Uterus (tissue), 4 donors: ENCODE data around the gene DNPEP. TPM values are rescaled to one million over a fixed set of nuclear protein-coding genes. Genes with fewer than 3 reads are reported as not detected.
A peak's percentile ranks its signal among the peaks of the same experiment; 100 is the strongest.
"Not testable (repeated sequence)": the region's sequence is repeated elsewhere in the genome, so short reads cannot be mapped to it uniquely, and the experiment has no call there.

Experiments used
- DNase-seq, 2 donors: peaks; one replicate each; pipeline ENCODE4 v3.0.0-alpha.2; 2019 to 2020
- H3K27ac ChIP-seq, 2 donors: fragments of 200-600 bp; sonication (generic); 1 replicate in 1 of 2; 2 replicates in 1 of 2; pipeline ENCODE4 v1.5.1; 2016 to 2018
- H3K27me3 ChIP-seq, 2 donors: fragments of 200-600 bp; sonication (generic); one replicate each; pipeline ENCODE4 v1.5.1; 2018 to 2019; ENCODE audit warnings: control low read depth in 1 of 2
- H3K36me3 ChIP-seq, 2 donors: fragments of 200-600 bp; sonication (generic); one replicate each; pipeline ENCODE4 v1.5.1; 2019; ENCODE audit warnings: control low read depth in 1 of 2
- H3K4me1 ChIP-seq, 2 donors: fragments of 200-600 bp; sonication (generic); one replicate each; pipeline ENCODE4 v1.5.1; 2018 to 2019; ENCODE audit warnings: control low read depth in 1 of 2
- H3K4me3 ChIP-seq, 2 donors: fragments of 200-600 bp; sonication (generic); 1 replicate in 1 of 2; 2 replicates in 1 of 2; pipeline ENCODE4 v1.5.1; 2018 to 2019; ENCODE audit warnings: mild to moderate bottlenecking in 1 of 2
- H3K9me3 ChIP-seq, 2 donors: fragments of 200-600 bp; sonication (generic); one replicate each; pipeline ENCODE4 v1.5.1; 2019; ENCODE audit warnings: control low read depth in 1 of 2
- CTCF ChIP-seq, 4 experiments: fragments of 200-600 bp in 2 of 4; fragments of 450-650 bp in 2 of 4; sonication (generic) in 2 of 4; IDR thresholded peaks; one replicate each; pipeline ENCODE4 v1.5.1; 2016 to 2019; ENCODE audit warnings: antibody characterized with exemption in 4 of 4, mild to moderate bottlenecking in 2 of 4, moderate library complexity in 1 of 4
- POLR2A ChIP-seq, 2 donors: fragments of 450-650 bp; IDR thresholded peaks; one replicate each; pipeline ENCODE4 v1.6.1; 2016; ENCODE audit warnings: antibody characterized with exemption in 2 of 2, mild to moderate bottlenecking in 1 of 2, moderate library complexity in 1 of 2
- intact Hi-C: fragments of 100-400 bp; cut with DNase I; formaldehyde crosslinking; loops from one replicate; pipeline ENCODE4 v1.15.1; 2023; ENCODE audit warnings: low total_unique reads
- total RNA-seq, 4 donors: library from RNA; depleted of rRNA in 3 of 4; stranded (reverse); fragments of >200 nt in 3 of 4; gene quantifications; one replicate each; pipeline versions ENCODE4 v1.1.0 to v1.2.4, GENCODE V29; 2014 to 2023
- donor health status: DM: yes; HTN: yes; CAD: no.

DNPEP gene
- total RNA-seq, 4 donors from 2014 or later = 35.9 to 93.7 (median 47.5) TPM

DNA sequence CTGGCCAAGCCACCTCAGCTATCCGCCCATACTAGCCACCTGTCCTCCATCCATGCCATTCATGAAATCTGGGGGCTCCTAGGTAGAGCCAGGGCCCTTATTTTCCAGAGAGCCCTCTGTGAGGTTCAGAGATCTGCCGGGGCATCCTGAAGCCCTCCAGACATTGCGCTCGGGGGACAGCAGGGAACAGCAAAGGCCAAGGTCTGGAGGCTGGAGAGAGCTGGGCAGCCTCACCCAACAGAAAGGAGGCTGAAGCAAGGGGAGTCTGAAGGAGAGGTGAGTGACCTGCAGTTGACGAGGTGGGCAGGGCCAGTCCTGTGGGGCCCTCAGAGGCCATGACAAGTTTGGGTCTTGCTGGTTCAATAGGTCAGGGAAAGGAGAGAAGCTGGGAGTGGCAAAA, 21.9 kb upstream of the DNPEP start:
- intact Hi-C loops = no loop called here
- H3K4me1 ChIP-seq = no peaks in the 10 kb centered on the region
- H3K36me3 ChIP-seq = no peaks in the 10 kb centered on the region
- no peak overlapping the region for H3K4me3 ChIP-seq
- H3K9me3 ChIP-seq = no peaks in the 10 kb centered on the region
- H3K27me3 ChIP-seq = no peaks in the 10 kb centered on the region
- DNase-seq = peak in 1 of 2 donors; percentile 25
- no peak for TF ChIP-seq CTCF (IDR thresholded peaks at IDR 0.05)
- TF ChIP-seq POLR2A (IDR thresholded peaks at IDR 0.05) = no peak
- peak overlapping the region; percentile 90 to 95 for H3K27ac ChIP-seq

GRCh38 chr2:219408631-219409030, 20.9 kb upstream of the DNPEP start:
- H3K27ac ChIP-seq = peak overlapping the region; percentile 90 to 95
- H3K9me3 ChIP-seq = no peaks in the 10 kb centered on the region
- H3K4me1 ChIP-seq = no peaks in the 10 kb centered on the region
- TF ChIP-seq POLR2A (IDR thresholded peaks at IDR 0.05) (peak in 1 of 2 donors; percentile 14), CTCF (IDR thresholded peaks at IDR 0.05) (no peak)
- H3K4me3 ChIP-seq = no peak overlapping the region
- intact Hi-C loops = no loop called here
- peak; percentile 75 to 87 for DNase-seq
- no peaks in the 10 kb centered on the region for H3K27me3 ChIP-seq
- H3K36me3 ChIP-seq = no peaks in the 10 kb centered on the region

DNA sequence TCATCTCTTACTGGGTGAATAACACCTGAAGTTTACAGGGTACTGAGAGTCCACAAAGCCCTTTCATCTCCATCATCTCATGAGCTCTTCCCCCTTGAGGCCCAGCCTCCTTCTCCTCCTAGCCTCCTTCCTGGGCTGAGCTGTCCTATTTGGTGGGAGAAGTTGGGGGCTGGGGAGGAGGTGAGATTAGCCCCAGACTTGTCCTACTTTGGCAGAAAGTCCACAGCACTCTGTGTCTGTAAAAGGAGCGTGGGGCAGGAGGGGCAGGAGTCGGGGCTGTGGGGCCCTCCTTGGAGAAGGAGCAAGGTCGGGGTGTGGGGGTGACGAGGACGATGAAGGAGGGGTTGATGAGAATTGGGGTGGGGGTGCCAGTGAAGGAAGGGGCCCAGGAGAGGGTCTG, 20.5 kb upstream of the DNPEP start:
- TF ChIP-seq CTCF (IDR thresholded peaks at IDR 0.05) (no peak), POLR2A (IDR thresholded peaks at IDR 0.05) (no peak)
- DNase-seq = no peak

DNA sequence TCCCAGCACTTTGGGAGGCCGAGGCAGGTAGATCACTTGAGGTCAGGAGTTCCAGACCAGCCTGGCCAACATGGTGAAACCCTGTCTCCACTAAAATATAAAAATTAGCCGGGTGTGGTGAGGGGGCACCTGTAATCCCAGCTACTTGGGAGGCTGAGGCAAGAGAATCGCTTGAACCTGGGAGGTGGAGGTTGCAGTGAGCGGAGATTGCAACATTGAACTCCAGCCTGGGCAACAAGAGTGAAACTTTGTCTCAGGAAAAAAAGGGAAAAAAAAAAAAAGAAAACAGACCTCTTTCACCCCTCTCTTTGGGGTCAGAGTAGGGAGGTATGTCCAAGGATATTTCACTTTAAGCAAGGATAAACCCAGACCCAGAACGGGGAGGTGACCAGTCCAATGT, 19.6 kb upstream of the DNPEP start:
- H3K36me3 ChIP-seq, H3K4me1 ChIP-seq, H3K27me3 ChIP-seq, H3K9me3 ChIP-seq, intact Hi-C loops, H3K4me3 ChIP-seq, DNase-seq: not testable (repeated sequence)
- peak overlapping the region; percentile 90 to 95 for H3K27ac ChIP-seq

More for the DNA sequence above, 20.5 kb upstream of the DNPEP start:
- intact Hi-C loops = no loop called here
- no peak overlapping the region for H3K4me3 ChIP-seq
- no peaks in the 10 kb centered on the region for H3K9me3 ChIP-seq
- peak overlapping the region; percentile 90 to 95 for H3K27ac ChIP-seq
- H3K27me3 ChIP-seq = no peaks in the 10 kb centered on the region
- no peaks in the 10 kb centered on the region for H3K4me1 ChIP-seq
- H3K36me3 ChIP-seq = no peaks in the 10 kb centered on the region

- H3K4me1 ChIP-seq = peaks cover 0 to 4% of the 10 kb centered on the region in 2 donors
Observed at GRCh38 chr2:219406861-219407230, 19.1 kb upstream of the DNPEP start.

More at GRCh38 chr2:219406861-219407230, 19.1 kb upstream of the DNPEP start:
- Histone ChIP-seq H3K27me3 (no peaks in the 10 kb centered on the region), H3K4me3 (no peak overlapping the region), H3K27ac (peak overlapping the region; percentile 90 to 95), H3K36me3 (no peaks in the 10 kb centered on the region), H3K9me3 (no peaks in the 10 kb centered on the region)
- DNase-seq = peak; percentile 82 to 93
- intact Hi-C loops = no loop called here
- TF ChIP-seq POLR2A (IDR thresholded peaks at IDR 0.05) (no peak), CTCF (IDR thresholded peaks at IDR 0.05) (no peak)
